Progenitor cell of endocrine pancreas (in vitro differentiated cells): ENCODE results near the gene POLN. TPM values are rescaled to one million over a fixed set of nuclear protein-coding genes. Genes with fewer than 3 reads are reported as not detected.

Source experiments
- DNase-seq: peaks from one replicate; pipeline ENCODE4 v3.0.0; 2021; ENCODE audit warnings: low spot score; ENCODE audit not compliant: unreplicated experiment
- H3K27ac Mint-ChIP-seq: 2 replicates; pipeline ENCODE4 v1.8.0; 2021; ENCODE audit warnings: mild to moderate bottlenecking, moderate library complexity, mixed read lengths
- H3K27me3 Mint-ChIP-seq: 2 replicates; pipeline ENCODE4 v1.8.0; 2021; ENCODE audit warnings: mixed read lengths
- H3K36me3 Mint-ChIP-seq: 2 replicates; pipeline ENCODE4 v1.8.0; 2022; ENCODE audit warnings: mixed read lengths; ENCODE audit not compliant: insufficient read depth
- H3K4me1 Mint-ChIP-seq: 2 replicates; pipeline ENCODE4 v1.8.0; 2021; ENCODE audit warnings: low read depth, mixed read lengths
- H3K4me3 Mint-ChIP-seq: 2 replicates; pipeline ENCODE4 v1.8.0; 2021; ENCODE audit warnings: low read depth, mild to moderate bottlenecking, moderate library complexity, mixed read lengths
- H3K9me3 Mint-ChIP-seq: 2 replicates; pipeline ENCODE4 v1.8.0; 2021; ENCODE audit warnings: low read depth, mixed read lengths
- CTCF ChIP-seq: fragments of 200-600 bp; sonication (generic); IDR thresholded peaks from one replicate; pipeline ENCODE4 v1.5.0; 2021; ENCODE audit warnings: antibody characterized with exemption, mild to moderate bottlenecking; ENCODE audit not compliant: unreplicated experiment
- total RNA-seq: library from RNA; stranded (reverse); gene quantifications from 2 replicates; pipeline ENCODE4 v1.2.1, GENCODE V29; 2021

The POLN gene
- total RNA-seq, 1 donor from 2014 or later: 5.9 TPM

- Mint-ChIP-seq H3K4me3 (no peak overlapping the region), H3K9me3 (no peaks in the 10 kb centered on the region), H3K4me1 (no peaks in the 10 kb centered on the region), H3K36me3 (no peaks in the 10 kb centered on the region), H3K27me3 (peaks cover 16% of the 10 kb centered on the region), H3K27ac (no peak overlapping the region)
- DNase-seq: no peak
- no peak for TF ChIP-seq CTCF
Observed at GRCh38 chr4:2078584-2078983, 163.3 kb downstream of the POLN start.

DNA sequence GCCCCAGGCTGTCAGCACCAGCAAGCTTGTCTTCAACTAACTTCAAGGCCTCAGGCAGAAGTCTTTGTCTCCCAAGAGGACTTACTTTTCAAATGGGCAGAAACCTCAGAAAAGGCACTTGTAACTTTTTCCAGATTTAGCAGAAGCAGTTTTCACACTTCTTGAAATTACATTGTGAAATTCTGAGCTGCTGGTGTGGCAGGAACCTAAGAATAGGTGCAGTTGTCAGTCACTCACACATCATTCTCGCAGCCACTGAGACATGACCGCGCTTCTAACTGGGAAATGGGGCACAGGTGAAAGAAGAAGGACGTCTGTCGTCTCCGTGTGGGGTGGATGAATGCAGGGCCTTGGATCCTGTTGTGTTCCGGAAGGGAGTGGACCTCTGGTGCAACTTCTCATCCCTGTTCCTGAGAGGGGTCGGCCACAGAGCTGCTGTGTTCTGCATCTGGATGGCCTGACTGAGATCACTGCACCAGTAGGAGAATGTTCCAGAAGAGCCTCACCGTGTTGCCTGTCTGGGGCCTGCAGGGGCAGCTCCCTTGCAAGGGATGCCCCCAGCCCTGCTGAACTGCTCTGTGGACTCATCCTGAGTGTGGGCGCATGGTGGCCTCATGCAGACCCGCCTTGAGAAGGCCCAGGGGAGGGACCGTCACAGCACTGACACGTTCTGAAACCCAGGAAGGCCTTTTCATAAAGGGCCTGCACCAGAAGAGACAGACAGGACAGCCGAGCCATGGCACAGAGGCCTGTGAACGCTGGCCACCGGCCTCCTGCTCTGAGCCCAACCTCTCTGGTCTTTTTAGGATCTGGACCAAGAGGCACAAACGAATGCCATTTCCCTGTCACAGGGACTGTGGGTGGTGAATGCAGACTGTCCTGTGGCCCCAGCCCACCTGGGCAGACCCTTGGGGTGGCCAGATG lies 164.1 kb downstream of the POLN start:
- H3K27ac Mint-ChIP-seq: no peak overlapping the region
- TF ChIP-seq CTCF: no peak
- no peak overlapping the region for H3K4me3 Mint-ChIP-seq
- H3K36me3 Mint-ChIP-seq: no peaks in the 10 kb centered on the region
- peaks cover 8% of the 10 kb centered on the region for H3K27me3 Mint-ChIP-seq
- no peak for DNase-seq
- no peaks in the 10 kb centered on the region for H3K4me1 Mint-ChIP-seq
- no peaks in the 10 kb centered on the region for H3K9me3 Mint-ChIP-seq

DNA sequence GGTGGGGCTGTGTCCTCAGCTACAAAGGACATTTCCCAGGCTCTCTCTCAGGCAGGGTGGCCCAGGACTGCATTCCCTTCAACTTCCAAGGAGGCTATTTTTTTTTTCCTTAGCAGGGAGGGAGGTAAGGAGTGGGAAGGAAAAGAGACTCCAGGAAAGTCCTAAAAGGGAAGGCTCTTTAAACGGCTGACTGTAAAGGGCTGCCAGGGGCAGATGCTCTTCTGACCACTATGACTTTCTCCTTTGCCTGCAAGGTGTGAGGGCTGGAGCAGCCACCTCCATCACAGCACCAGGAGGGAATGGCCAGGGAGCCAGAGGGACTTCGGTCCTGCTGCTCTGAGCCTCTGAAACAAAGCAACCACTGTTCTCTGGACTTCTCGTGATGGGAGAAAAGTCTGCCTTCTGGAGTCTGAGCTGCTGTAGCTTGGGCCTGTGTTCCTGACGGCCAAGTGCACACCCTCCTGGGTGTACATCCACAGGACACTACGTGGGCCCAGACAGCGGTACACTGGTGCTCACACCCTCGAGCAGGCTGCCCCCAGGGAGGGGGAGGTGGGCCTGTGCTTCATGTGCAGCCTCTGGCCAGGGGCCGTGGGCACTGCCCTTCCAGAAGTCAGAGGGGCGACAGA lies 164.9 kb downstream of the POLN start:
- Mint-ChIP-seq H3K27ac (no peak overlapping the region), H3K4me1 (peaks cover 3% of the 10 kb centered on the region), H3K9me3 (no peaks in the 10 kb centered on the region), H3K27me3 (peaks cover 4% of the 10 kb centered on the region), H3K4me3 (no peak overlapping the region), H3K36me3 (no peaks in the 10 kb centered on the region)
- TF ChIP-seq CTCF: no peak
- DNase-seq: no peak

DNA sequence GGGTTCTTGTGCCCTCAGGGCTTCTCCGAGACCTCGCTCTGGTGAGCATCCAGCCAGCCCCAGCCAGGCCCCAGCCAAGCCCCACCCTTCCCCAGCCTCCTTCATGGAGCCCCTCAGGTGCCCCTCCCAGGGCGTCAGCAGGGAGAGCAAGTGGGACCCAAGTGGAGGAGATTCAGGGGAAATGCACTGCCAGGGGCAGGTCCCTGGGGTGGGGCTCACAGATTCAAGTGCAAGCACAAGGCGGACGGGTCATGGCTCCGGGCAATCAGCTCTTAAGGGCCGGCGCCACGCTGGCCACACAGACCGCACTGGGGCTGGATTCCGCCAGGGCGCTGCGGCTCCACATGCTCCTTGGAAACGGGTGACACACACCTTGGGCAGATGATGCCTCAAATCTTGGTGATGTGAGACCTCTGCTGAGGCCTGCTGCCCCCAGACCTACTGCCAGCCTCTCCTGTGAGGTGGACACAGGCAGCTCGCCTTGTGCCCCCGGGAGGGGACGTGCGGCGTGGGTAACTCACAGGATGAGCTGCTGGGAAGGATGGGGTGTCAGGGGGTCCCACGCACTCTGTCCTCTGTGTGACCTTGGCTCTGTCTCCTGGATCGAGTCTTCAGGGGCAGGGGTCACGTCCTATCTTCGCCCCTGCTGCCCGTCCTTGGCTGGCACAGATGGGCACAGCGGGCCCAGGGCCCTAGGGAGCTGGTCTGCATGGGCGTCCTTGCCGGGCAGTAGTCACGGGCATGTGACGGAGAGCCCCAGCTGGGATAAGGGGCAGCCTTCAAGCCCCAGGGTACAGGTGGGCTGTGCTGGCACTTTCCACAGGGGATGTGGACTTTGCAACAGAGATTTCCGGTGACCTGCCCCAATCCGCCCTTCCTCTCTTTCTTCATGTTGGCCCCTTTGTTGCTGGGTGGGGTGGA lies 165.7 kb downstream of the POLN start:
- Mint-ChIP-seq H3K27me3 (peaks cover 4% of the 10 kb centered on the region), H3K4me1 (peaks cover 8% of the 10 kb centered on the region), H3K9me3 (no peaks in the 10 kb centered on the region), H3K27ac (no peak overlapping the region), H3K4me3 (no peak overlapping the region), H3K36me3 (no peaks in the 10 kb centered on the region)
- no peak for DNase-seq
- no peak for TF ChIP-seq CTCF
